ENCODE measurements around the gene CDKN2C. TPM values are rescaled to one million over a fixed set of nuclear protein-coding genes. Genes with fewer than 3 reads are reported as not detected.
A peak's percentile ranks its signal among the peaks of the same experiment; 100 is the strongest.

The CDKN2C gene
- total RNA-seq, 4 donors from 2014 or later, result 3.9 to 16.3 (median 6.3) TPM

DNA sequence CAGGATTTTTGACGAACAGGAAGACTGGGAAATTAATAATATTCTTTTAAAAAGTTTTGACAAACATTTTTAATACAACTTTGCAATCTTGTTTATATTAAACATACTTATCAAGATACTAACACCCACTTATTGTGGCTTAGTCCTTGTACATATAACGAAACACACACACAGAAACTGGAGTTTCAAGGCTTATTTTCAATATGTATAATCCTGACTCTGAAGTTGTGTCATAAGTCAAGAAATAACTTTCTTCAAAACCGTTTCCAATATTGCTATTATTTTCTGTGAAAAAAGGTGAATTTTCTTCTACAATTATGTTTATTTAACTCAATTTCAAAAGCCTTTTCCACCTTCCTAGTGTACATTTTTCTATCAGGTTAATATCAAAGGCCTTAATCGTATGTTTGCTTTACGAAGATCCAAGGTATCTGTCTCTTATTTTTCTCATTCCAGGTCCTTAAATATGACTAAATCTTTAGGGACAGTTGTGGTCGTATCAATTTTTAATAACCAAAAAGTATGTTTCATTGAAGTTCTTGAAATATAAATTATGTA, 1.8 kb downstream of the CDKN2C start:
- Histone ChIP-seq H3K9me3 (no peaks in the 10 kb centered on the region), H3K4me3 (peak overlapping the region; percentile 77 to 88 (median 80)), H3K36me3 (no peaks in the 10 kb centered on the region), H3K4me1 (peaks cover 33 to 39% of the 10 kb centered on the region in 2 donors), H3K27me3 (no peaks in the 10 kb centered on the region), H3K27ac (peak overlapping the region; percentile 96 to 99 (median 99))
- intact Hi-C loops (cut with DNase I; ENCODE audit: low total_unique reads) (loop anchor here (10.0 kb wide), 1 partner anchor 903 kb away; the partner anchor contains the start of gene NRDC), in situ Hi-C loops (cut with MboI; ENCODE audit: low sequenced_read_pairs in 4 of 4) (no loop called here)
- TF ChIP-seq POLR2A (IDR thresholded peaks at IDR 0.05), result no peak
- TF ChIP-seq, protein P1, sequence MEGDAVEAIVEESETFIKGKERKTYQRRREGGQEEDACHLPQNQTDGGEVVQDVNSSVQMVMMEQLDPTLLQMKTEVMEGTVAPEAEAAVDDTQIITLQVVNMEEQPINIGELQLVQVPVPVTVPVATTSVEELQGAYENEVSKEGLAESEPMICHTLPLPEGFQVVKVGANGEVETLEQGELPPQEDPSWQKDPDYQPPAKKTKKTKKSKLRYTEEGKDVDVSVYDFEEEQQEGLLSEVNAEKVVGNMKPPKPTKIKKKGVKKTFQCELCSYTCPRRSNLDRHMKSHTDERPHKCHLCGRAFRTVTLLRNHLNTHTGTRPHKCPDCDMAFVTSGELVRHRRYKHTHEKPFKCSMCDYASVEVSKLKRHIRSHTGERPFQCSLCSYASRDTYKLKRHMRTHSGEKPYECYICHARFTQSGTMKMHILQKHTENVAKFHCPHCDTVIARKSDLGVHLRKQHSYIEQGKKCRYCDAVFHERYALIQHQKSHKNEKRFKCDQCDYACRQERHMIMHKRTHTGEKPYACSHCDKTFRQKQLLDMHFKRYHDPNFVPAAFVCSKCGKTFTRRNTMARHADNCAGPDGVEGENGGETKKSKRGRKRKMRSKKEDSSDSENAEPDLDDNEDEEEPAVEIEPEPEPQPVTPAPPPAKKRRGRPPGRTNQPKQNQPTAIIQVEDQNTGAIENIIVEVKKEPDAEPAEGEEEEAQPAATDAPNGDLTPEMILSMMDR (IDR thresholded peaks at IDR 0.05 in 4 of 5, conservative IDR thresholded peaks at IDR 0.05 in 1 of 5), result no peak
- DNase-seq (no peak), ATAC-seq (no peak)

DNA sequence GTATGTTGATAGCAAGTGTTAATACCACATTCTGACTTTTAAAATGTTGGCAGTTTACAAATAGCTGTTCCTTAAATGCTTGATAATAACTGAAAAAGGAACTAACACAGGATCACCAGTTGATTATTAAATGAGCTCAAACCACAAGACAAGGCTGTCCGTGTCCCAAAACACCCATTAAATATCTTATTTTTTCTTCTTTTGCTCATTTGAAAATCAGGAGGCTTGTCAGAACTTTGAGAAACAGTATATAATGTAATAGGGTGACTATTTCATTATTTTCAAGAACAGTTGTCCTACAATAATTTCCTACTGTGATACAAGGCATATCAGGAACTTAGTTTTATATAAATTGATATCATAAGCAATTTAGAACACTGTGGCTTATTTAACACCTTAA, 2.7 kb downstream of the CDKN2C start:
- DNase-seq, result no peak
- no peak for ATAC-seq
- H3K27me3 ChIP-seq, result no peaks in the 10 kb centered on the region
- in situ Hi-C loops (cut with MboI; ENCODE audit: low sequenced_read_pairs in 4 of 4), result no loop called here
- no peaks in the 10 kb centered on the region for H3K36me3 ChIP-seq
- TF ChIP-seq, protein P1 (IDR thresholded peaks at IDR 0.05 in 4 of 5, conservative IDR thresholded peaks at IDR 0.05 in 1 of 5), result no peak
- no peak for TF ChIP-seq POLR2A (IDR thresholded peaks at IDR 0.05)
- H3K27ac ChIP-seq, result peak overlapping the region; percentile 14 to 99 (median 98)
- H3K4me3 ChIP-seq, result peak overlapping the region in 2 of 4 donors; percentile 6 to 9
- H3K4me1 ChIP-seq, result peaks cover 32% of the 10 kb centered on the region in 2 donors
- H3K9me3 ChIP-seq, result no peaks in the 10 kb centered on the region
- intact Hi-C loops (cut with DNase I; ENCODE audit: low total_unique reads), result loop anchor here (10.0 kb wide), 1 partner anchor 902 kb away; the partner anchor contains the start of gene NRDC

DNA sequence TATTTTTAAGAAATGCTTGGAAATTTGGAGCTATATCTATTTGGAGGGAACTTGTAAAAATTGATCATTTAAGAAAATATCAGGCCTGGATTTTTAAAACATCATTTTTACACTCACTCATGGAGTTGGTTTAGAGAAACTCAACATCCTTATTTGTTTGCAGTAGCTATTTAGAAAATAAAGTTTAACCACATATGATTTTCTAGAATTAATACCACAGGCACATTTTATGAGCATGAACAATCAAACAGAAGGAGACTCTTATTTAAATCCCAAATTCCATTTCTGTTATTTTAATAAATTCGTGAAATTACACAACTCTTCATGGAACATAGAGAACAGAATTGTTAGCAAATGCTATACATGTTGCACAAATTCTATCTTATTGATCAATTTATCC, 3.2 kb downstream of the CDKN2C start:
- Histone ChIP-seq H3K36me3 (no peaks in the 10 kb centered on the region), H3K4me1 (peaks cover 30 to 32% of the 10 kb centered on the region in 2 donors), H3K27ac (peak overlapping the region; percentile 70 to 99 (median 98)), H3K27me3 (no peaks in the 10 kb centered on the region), H3K4me3 (peak overlapping the region in 2 of 4 donors; percentile 12 to 16), H3K9me3 (no peaks in the 10 kb centered on the region)
- DNase-seq, result no peak
- intact Hi-C loops (cut with DNase I; ENCODE audit: low total_unique reads), result loop anchor here (10.0 kb wide), 1 partner anchor 902 kb away; the partner anchor contains the start of gene NRDC
- in situ Hi-C loops (cut with MboI; ENCODE audit: low sequenced_read_pairs in 4 of 4), result no loop called here
- TF ChIP-seq, protein P1 (IDR thresholded peaks at IDR 0.05 in 4 of 5, conservative IDR thresholded peaks at IDR 0.05 in 1 of 5), result no peak
- TF ChIP-seq POLR2A (IDR thresholded peaks at IDR 0.05), result no peak
- no peak for ATAC-seq

DNA sequence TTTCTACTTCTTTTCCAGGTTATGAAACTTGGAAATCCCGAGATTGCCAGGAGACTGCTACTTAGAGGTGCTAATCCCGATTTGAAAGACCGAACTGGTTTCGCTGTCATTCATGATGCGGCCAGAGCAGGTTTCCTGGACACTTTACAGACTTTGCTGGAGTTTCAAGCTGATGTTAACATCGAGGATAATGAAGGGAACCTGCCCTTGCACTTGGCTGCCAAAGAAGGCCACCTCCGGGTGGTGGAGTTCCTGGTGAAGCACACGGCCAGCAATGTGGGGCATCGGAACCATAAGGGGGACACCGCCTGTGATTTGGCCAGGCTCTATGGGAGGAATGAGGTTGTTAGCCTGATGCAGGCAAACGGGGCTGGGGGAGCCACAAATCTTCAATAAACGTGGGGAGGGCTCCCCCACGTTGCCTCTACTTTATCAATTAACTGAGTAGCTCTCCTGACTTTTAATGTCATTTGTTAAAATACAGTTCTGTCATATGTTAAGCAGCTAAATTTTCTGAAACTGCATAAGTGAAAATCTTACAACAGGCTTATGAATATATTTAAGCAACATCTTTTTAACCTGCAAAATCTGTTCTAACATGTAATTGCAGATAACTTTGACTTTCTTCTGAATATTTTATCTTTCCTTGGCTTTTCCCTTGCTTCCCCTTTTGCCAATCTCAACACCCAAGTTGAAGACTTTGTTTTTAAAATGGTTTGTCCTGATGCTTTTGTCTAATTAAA, 4.0 kb downstream of the CDKN2C start:
- no peaks in the 10 kb centered on the region for H3K9me3 ChIP-seq
- H3K27ac ChIP-seq, result peak overlapping the region; percentile 58 to 99 (median 84)
- DNase-seq (no peak), ATAC-seq (no peak)
- H3K27me3 ChIP-seq, result no peaks in the 10 kb centered on the region
- intact Hi-C loops (cut with DNase I; ENCODE audit: low total_unique reads) (loop anchor here (10.0 kb wide), 1 partner anchor 901 kb away; the partner anchor contains the start of gene NRDC), in situ Hi-C loops (cut with MboI; ENCODE audit: low sequenced_read_pairs in 4 of 4) (no loop called here)
- peaks cover 30 to 32% of the 10 kb centered on the region in 2 donors for H3K4me1 ChIP-seq
- TF ChIP-seq, protein P1 (IDR thresholded peaks at IDR 0.05 in 4 of 5, conservative IDR thresholded peaks at IDR 0.05 in 1 of 5), result no peak
- H3K4me3 ChIP-seq, result peak overlapping the region in 2 of 4 donors; percentile 12 to 16
- H3K36me3 ChIP-seq, result no peaks in the 10 kb centered on the region
